C4-2B (cell line): Measurements from ENCODE around the gene KLHL17.

Source experiments
- ZFX ChIP-seq: fragments of 450-650 bp; IDR thresholded peaks from 2 replicates; pipeline ENCODE4 v1.6.1; 2017
- TF ChIP-seq, protein P1 (sequence below): fragments of 450-650 bp; conservative IDR thresholded peaks from 2 replicates; pipeline ENCODE4 v1.5.1; 2017; ENCODE audit warnings: mild to moderate bottlenecking

- TF ChIP-seq, protein P1, sequence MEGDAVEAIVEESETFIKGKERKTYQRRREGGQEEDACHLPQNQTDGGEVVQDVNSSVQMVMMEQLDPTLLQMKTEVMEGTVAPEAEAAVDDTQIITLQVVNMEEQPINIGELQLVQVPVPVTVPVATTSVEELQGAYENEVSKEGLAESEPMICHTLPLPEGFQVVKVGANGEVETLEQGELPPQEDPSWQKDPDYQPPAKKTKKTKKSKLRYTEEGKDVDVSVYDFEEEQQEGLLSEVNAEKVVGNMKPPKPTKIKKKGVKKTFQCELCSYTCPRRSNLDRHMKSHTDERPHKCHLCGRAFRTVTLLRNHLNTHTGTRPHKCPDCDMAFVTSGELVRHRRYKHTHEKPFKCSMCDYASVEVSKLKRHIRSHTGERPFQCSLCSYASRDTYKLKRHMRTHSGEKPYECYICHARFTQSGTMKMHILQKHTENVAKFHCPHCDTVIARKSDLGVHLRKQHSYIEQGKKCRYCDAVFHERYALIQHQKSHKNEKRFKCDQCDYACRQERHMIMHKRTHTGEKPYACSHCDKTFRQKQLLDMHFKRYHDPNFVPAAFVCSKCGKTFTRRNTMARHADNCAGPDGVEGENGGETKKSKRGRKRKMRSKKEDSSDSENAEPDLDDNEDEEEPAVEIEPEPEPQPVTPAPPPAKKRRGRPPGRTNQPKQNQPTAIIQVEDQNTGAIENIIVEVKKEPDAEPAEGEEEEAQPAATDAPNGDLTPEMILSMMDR: no peak
- TF ChIP-seq ZFX: no peak
Observed at GRCh38 chr1:935751-936231, 24.6 kb upstream of the KLHL17 start.
